OCI-LY1 (cell line): ENCODE data around the gene TTBK1.
"Not testable (repeated sequence)": the region's sequence is repeated elsewhere in the genome, so short reads cannot be mapped to it uniquely, and the experiment has no call there.

Experiments
- H2AFZ ChIP-seq: fragments of 200-600 bp; sonication (generic), shearing (Covaris generic); 2 replicates; pipeline ENCODE4 v1.6.0; 2014; ENCODE audit warnings: antibody characterized with exemption, mild to moderate bottlenecking, low read length
- H3F3A ChIP-seq: fragments of 200-600 bp; sonication (generic), shearing (Covaris generic); 2 replicates; pipeline ENCODE4 v1.6.0; 2014; ENCODE audit warnings: mild to moderate bottlenecking, antibody characterized with exemption, low read length, moderate library complexity; ENCODE audit not compliant: insufficient read depth
- H3K27ac ChIP-seq: fragments of 200-600 bp; sonication (generic); 2 replicates; pipeline ENCODE4 v1.5.1; 2014; ENCODE audit warnings: low read length, mixed run types, mild to moderate bottlenecking, low read depth; ENCODE audit not compliant: poor library complexity, severe bottlenecking
- H3K27me3 ChIP-seq: fragments of 200-600 bp; sonication (generic); 2 replicates; pipeline ENCODE4 v1.6.0; 2014; ENCODE audit warnings: antibody characterized with exemption, mild to moderate bottlenecking, low read length, moderate library complexity; ENCODE audit not compliant: insufficient read depth
- H3K36me3 ChIP-seq: fragments of 200-600 bp; sonication (generic); 2 replicates; pipeline ENCODE4 v1.6.1; 2014; ENCODE audit warnings: mild to moderate bottlenecking, antibody characterized with exemption, low read length, moderate library complexity, mixed read lengths; ENCODE audit not compliant: insufficient read depth
- H3K4me1 ChIP-seq: fragments of 200-600 bp; sonication (generic); 2 replicates; pipeline ENCODE4 v1.5.1; 2014; ENCODE audit warnings: mild to moderate bottlenecking, low read length, moderate library complexity; ENCODE audit not compliant: insufficient read depth, severe bottlenecking
- H3K4me2 ChIP-seq: fragments of 200-600 bp; sonication (generic), shearing (Covaris generic); 2 replicates; pipeline ENCODE4 v1.6.1; 2014; ENCODE audit warnings: low read length
- H3K4me3 ChIP-seq: fragments of 200-600 bp; sonication (generic); 2 replicates; pipeline ENCODE4 v1.5.1; 2014; ENCODE audit warnings: low read length, low read depth, mild to moderate bottlenecking, mixed read lengths; ENCODE audit not compliant: poor library complexity, severe bottlenecking
- H3K79me2 ChIP-seq: fragments of 200-600 bp; shearing (Covaris generic); 2 replicates; pipeline ENCODE4 v1.6.1; 2016; ENCODE audit warnings: mixed run types, low read length, mixed read lengths; ENCODE audit not compliant: insufficient read depth
- H3K9ac ChIP-seq: fragments of 200-600 bp; sonication (generic), shearing (Covaris generic); 2 replicates; pipeline ENCODE4 v1.6.1; 2014; ENCODE audit warnings: mild to moderate bottlenecking, low read length, mixed read lengths
- H3K9me2 ChIP-seq: fragments of 200-600 bp; sonication (generic), shearing (Covaris generic); 2 replicates; pipeline ENCODE4 v1.6.1; 2014; ENCODE audit warnings: low read depth, mild to moderate bottlenecking, low read length, mixed read lengths
- H3K9me3 ChIP-seq: fragments of 200-600 bp; shearing (Covaris generic); 2 replicates; pipeline ENCODE4 v1.6.1; 2014; ENCODE audit warnings: low read length, mixed read lengths
- H4K20me1 ChIP-seq: fragments of 200-600 bp; sonication (generic), shearing (Covaris generic); 2 replicates; pipeline ENCODE4 v1.6.0; 2016; ENCODE audit warnings: mild to moderate bottlenecking, low read length; ENCODE audit not compliant: insufficient read depth
- EZH2 ChIP-seq: fragments of 200-600 bp; sonication (generic), shearing (Covaris generic); IDR thresholded peaks from 2 replicates; pipeline ENCODE4 v1.8.0; 2017; ENCODE audit warnings: borderline replicate concordance, mixed run types, mild to moderate bottlenecking, antibody characterized with exemption, low read length, moderate library complexity, mixed read lengths
- TF ChIP-seq, protein P1 (sequence below): fragments of 200-600 bp; sonication (generic), shearing (Covaris generic); IDR thresholded peaks from 2 replicates; pipeline ENCODE4 v1.5.1; 2017; ENCODE audit warnings: mild to moderate bottlenecking, antibody characterized with exemption, low read length, moderate library complexity, mixed read lengths

The TTBK1 gene

GRCh38 chr6:43302126-43302525 lies 58.8 kb downstream of the TTBK1 start:
- no peaks in the 10 kb centered on the region for H4K20me1 ChIP-seq
- no peaks in the 10 kb centered on the region for H3K4me1 ChIP-seq
- H3K9me3 ChIP-seq: no peaks in the 10 kb centered on the region
- 0 out of 2 replicates have a peak, but pooled peaks cover 5% of the 10 kb centered on the region for H3K27me3 ChIP-seq
- H3K4me3 ChIP-seq: no peak overlapping the region
- H3K79me2 ChIP-seq: no peaks in the 10 kb centered on the region
- H3K36me3 ChIP-seq: no peaks in the 10 kb centered on the region
- TF ChIP-seq, protein P1, sequence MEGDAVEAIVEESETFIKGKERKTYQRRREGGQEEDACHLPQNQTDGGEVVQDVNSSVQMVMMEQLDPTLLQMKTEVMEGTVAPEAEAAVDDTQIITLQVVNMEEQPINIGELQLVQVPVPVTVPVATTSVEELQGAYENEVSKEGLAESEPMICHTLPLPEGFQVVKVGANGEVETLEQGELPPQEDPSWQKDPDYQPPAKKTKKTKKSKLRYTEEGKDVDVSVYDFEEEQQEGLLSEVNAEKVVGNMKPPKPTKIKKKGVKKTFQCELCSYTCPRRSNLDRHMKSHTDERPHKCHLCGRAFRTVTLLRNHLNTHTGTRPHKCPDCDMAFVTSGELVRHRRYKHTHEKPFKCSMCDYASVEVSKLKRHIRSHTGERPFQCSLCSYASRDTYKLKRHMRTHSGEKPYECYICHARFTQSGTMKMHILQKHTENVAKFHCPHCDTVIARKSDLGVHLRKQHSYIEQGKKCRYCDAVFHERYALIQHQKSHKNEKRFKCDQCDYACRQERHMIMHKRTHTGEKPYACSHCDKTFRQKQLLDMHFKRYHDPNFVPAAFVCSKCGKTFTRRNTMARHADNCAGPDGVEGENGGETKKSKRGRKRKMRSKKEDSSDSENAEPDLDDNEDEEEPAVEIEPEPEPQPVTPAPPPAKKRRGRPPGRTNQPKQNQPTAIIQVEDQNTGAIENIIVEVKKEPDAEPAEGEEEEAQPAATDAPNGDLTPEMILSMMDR: no peak
- TF ChIP-seq EZH2: no peak
- H3F3A ChIP-seq: no peaks in the 10 kb centered on the region
- no peak overlapping the region for H3K27ac ChIP-seq
- H3K9ac ChIP-seq: no peak overlapping the region
- no peak overlapping the region for H2AFZ ChIP-seq
- no peak overlapping the region for H3K4me2 ChIP-seq
- H3K9me2 ChIP-seq: no peaks in the 10 kb centered on the region

DNA sequence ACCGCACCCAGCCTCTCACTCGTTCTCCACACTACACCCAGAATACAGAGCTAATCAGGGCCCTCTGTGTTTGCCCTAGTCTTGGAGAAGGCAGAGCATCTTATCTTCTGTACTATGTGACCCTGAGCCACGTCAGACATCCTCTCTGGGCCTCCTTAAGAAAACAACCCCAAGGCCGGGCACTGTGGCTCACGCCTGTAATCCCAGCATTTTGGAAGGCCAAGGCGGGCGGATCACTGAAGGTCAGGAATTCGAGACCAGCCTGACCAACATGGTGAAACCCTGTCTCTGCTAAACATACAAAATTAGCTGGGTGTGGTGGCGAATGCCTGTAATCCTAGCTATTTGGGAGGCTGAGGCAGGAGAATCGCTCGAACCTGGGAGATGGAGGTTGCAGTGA lies 59.7 kb downstream of the TTBK1 start:
- H2AFZ ChIP-seq, H3K4me1 ChIP-seq, H3K4me2 ChIP-seq, H3K9ac ChIP-seq, H3F3A ChIP-seq, H3K4me3 ChIP-seq, H3K36me3 ChIP-seq, H3K9me2 ChIP-seq, H3K9me3 ChIP-seq, H3K27ac ChIP-seq, H3K27me3 ChIP-seq, H4K20me1 ChIP-seq, H3K79me2 ChIP-seq: not testable (repeated sequence)

GRCh38 chr6:43303751-43304331 lies 60.6 kb downstream of the TTBK1 start:
- TF ChIP-seq EZH2: no peak
- TF ChIP-seq, protein P1: no peak
- Histone ChIP-seq H3F3A (no peaks in the 10 kb centered on the region), H2AFZ (no peak overlapping the region), H3K27ac (no peak overlapping the region), H3K9me3 (no peaks in the 10 kb centered on the region), H3K36me3 (no peaks in the 10 kb centered on the region), H3K9me2 (no peaks in the 10 kb centered on the region), H3K9ac (no peak overlapping the region), H4K20me1 (no peaks in the 10 kb centered on the region), H3K4me3 (no peak overlapping the region), H3K4me1 (peaks cover 6% of the 10 kb centered on the region), H3K79me2 (no peaks in the 10 kb centered on the region), H3K27me3 (peaks cover 5% of the 10 kb centered on the region; the same call in 1 of the 2 replicates), H3K4me2 (no peak overlapping the region)

- Histone ChIP-seq H3K9ac (no peak overlapping the region), H3K9me3 (no peaks in the 10 kb centered on the region), H2AFZ (no peak overlapping the region), H3K4me1 (peaks cover 9% of the 10 kb centered on the region), H3K27me3 (peaks cover 5% of the 10 kb centered on the region; the same call in 1 of the 2 replicates), H4K20me1 (no peaks in the 10 kb centered on the region), H3K36me3 (no peaks in the 10 kb centered on the region), H3K79me2 (no peaks in the 10 kb centered on the region), H3K4me2 (no peak overlapping the region), H3K4me3 (no peak overlapping the region), H3K27ac (no peak overlapping the region), H3K9me2 (no peaks in the 10 kb centered on the region), H3F3A (no peaks in the 10 kb centered on the region)
- TF ChIP-seq, protein P1: no peak
- TF ChIP-seq EZH2: no peak
Observed at GRCh38 chr6:43304361-43304760, 61.1 kb downstream of the TTBK1 start.
